ENCODE measurements around the gene KCNQ1. TPM values are rescaled to one million over a fixed set of nuclear protein-coding genes. Genes with fewer than 3 reads are reported as not detected.
A peak's percentile ranks its signal among the peaks of the same experiment; 100 is the strongest.

Gene KCNQ1
- total RNA-seq, 1 donor from 2014 or later, result 4.8 TPM

GRCh38 chr11:2775083-2775625 lies 330.3 kb downstream of the KCNQ1 start:
- TF ChIP-seq CTCF (conservative IDR thresholded peaks at IDR 0.05), result no peak
- Mint-ChIP-seq H3K4me1 (ENCODE audit: unreplicated experiment) (peaks cover 6% of the 10 kb centered on the region), H3K36me3 (no peaks in the 10 kb centered on the region), H3K4me3 (no peak overlapping the region), H3K9me3 (no peaks in the 10 kb centered on the region), H3K27me3 (peaks cover 11% of the 10 kb centered on the region), H3K27ac (no peak overlapping the region)
- DNase-seq (ENCODE audit: extremely low spot score, unreplicated experiment), result peak; percentile 60

GRCh38 chr11:2775626-2776350 lies 331.0 kb downstream of the KCNQ1 start:
- no peak for TF ChIP-seq CTCF (conservative IDR thresholded peaks at IDR 0.05)
- H3K36me3 Mint-ChIP-seq, result no peaks in the 10 kb centered on the region
- no peak overlapping the region for H3K27ac Mint-ChIP-seq
- H3K4me3 Mint-ChIP-seq, result no peak overlapping the region
- H3K9me3 Mint-ChIP-seq, result no peaks in the 10 kb centered on the region
- H3K27me3 Mint-ChIP-seq, result peaks cover 11% of the 10 kb centered on the region
- peaks cover 7% of the 10 kb centered on the region for H3K4me1 Mint-ChIP-seq (ENCODE audit: unreplicated experiment)
- DNase-seq (ENCODE audit: extremely low spot score, unreplicated experiment), result peak; percentile 67

- DNase-seq (ENCODE audit: extremely low spot score, unreplicated experiment), result peak; percentile 65
- no peak overlapping the region for H3K4me3 Mint-ChIP-seq
- no peak overlapping the region for H3K27ac Mint-ChIP-seq
- H3K9me3 Mint-ChIP-seq, result no peaks in the 10 kb centered on the region
- no peaks in the 10 kb centered on the region for H3K36me3 Mint-ChIP-seq
- TF ChIP-seq CTCF (conservative IDR thresholded peaks at IDR 0.05), result no peak
- peaks cover 8% of the 10 kb centered on the region for H3K27me3 Mint-ChIP-seq
- peaks cover 8% of the 10 kb centered on the region for H3K4me1 Mint-ChIP-seq (ENCODE audit: unreplicated experiment)
These were observed 331.7 kb downstream of the KCNQ1 start for GRCh38 chr11:2776351-2777061.

GRCh38 chr11:2777386-2777785 lies 332.6 kb downstream of the KCNQ1 start:
- TF ChIP-seq CTCF (conservative IDR thresholded peaks at IDR 0.05), result no peak
- Mint-ChIP-seq H3K36me3 (no peaks in the 10 kb centered on the region), H3K27ac (no peak overlapping the region), H3K4me1 (ENCODE audit: unreplicated experiment) (peaks cover 9% of the 10 kb centered on the region), H3K27me3 (peaks cover 7% of the 10 kb centered on the region), H3K4me3 (no peak overlapping the region), H3K9me3 (no peaks in the 10 kb centered on the region)
- DNase-seq (ENCODE audit: extremely low spot score, unreplicated experiment), result no peak

GRCh38 chr11:2777871-2778629 lies 333.2 kb downstream of the KCNQ1 start:
- Mint-ChIP-seq H3K4me1 (ENCODE audit: unreplicated experiment) (peaks cover 9% of the 10 kb centered on the region), H3K27me3 (peaks cover 4% of the 10 kb centered on the region), H3K9me3 (peaks cover 3% of the 10 kb centered on the region), H3K4me3 (no peak overlapping the region), H3K36me3 (no peaks in the 10 kb centered on the region), H3K27ac (no peak overlapping the region)
- no peak for TF ChIP-seq CTCF (conservative IDR thresholded peaks at IDR 0.05)
- peak; percentile 64 for DNase-seq (ENCODE audit: extremely low spot score, unreplicated experiment)

Measured in type B pancreatic cell (in vitro differentiated cells).